HG02981 (cell line): ENCODE data around the gene ABHD8.
A peak's percentile ranks its signal among the peaks of the same experiment; 100 is the strongest.

ENCODE experiments used
- ATAC-seq: cut with Tn5 transposase; IDR thresholded peaks from one replicate; pipeline ENCODE4 v1.9.1; 2021; ENCODE audit warnings: mild to moderate bottlenecking, moderate library complexity; ENCODE audit not compliant: unreplicated experiment

The ABHD8 gene, protein sequence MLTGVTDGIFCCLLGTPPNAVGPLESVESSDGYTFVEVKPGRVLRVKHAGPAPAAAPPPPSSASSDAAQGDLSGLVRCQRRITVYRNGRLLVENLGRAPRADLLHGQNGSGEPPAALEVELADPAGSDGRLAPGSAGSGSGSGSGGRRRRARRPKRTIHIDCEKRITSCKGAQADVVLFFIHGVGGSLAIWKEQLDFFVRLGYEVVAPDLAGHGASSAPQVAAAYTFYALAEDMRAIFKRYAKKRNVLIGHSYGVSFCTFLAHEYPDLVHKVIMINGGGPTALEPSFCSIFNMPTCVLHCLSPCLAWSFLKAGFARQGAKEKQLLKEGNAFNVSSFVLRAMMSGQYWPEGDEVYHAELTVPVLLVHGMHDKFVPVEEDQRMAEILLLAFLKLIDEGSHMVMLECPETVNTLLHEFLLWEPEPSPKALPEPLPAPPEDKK

DNA sequence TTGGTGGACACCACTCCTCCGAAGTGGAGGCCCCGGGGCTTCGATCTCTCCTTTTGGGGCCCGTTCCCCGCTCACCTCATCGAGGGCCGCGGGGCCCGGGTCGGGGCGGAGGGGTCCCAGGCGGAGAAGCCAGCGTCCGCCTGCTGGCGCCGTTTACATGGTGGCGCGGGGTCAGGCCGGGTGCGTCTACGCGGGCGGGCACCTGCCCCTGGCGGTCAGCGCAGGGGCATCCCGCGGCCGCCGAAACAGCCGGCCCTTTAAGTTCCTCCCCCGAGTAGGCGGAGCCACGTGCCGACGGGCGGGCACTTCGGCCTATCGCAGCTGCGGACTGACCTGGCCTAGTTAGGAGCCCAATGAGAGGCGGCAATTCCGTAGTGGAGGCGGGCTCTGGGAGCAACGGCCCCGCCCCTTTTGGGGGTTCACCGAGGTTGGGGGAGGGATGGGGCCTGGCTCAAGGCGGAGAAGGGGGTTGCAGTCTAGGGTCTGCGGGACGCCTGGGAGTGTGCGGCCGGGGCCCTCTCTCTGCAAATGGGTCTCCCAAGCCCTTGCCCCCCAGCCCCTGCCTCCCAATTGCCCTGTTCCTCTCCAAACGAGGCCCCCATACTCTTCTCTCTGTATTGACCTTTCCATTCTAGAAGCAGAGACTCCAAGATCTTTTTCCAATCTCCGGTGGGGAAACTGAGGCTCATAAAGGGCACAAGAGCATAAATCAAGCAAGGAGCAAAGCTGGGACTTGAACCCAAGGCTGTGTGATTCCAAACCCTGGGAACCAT lies at the start of gene ABHD8:
Gene ABHD8 (minus strand): TSS at position 259 of the 773 bp plus-strand sequence. CDS start 1,809 bp downstream, outside the sequence.
- peak; percentile 51 for ATAC-seq

DNA sequence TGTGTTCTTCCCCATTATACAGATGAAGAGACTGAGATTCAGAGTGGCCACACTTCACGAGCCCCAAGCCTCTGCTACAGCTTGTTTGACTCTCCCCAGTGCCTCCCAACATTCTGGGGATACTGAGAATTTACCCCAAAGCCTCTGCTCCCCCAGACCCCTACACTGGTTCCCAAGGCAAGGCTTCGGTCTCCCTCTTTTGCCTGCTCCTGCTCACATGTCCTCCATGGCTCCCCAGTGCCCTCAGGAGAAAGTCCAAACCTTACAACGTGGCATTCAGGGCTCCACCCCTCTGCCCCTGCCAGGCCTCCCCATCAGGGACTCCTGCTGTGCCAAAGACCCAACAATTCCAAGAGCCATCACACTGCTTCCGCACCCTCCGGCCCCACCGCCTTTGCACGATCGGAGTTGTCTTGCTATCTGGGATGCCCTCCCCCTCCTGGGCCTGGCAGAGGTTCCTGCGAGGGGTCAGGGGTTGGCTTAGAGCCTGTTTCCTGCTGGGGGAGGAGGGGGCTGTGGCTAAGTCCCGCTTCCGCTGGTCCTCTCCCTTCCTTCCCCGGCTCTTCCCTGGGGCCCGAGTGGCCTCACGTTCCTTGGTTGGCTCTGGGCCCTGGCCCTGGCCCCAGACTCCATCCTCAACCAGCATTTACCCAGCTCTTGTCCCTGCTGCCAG lies 49.5 kb upstream of the ABHD8 start:
- ATAC-seq = no peak

DNA sequence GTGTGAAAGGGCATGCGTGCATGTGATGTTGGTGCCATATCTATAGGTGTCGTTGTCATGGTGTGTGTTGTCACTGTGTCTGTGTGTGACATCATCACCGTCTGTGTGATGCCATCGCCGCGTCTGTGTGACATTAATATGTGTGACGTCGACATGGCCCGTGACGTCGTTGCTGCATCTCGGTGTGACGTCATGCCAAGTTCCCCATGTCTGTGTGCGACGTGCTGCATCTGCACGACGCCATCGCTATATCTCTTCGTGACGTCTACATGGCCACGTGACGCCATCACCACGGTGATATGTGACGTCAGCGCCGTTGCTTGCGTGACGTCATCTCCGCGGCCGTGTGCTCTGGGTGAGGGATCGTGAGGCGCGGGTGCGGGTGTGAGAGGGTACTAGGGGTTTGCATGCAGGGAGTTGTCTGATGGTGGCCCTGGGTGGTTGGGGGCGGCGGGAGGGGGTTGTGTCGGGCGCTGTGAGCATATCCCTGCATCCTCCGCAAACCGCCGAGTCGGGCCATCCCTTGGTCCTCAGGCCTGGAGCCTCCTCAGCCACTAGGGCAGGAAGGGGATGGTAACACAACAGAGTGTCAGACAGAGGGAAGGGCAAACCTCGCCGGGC lies 48.7 kb upstream of the ABHD8 start:
- no peak for ATAC-seq

DNA sequence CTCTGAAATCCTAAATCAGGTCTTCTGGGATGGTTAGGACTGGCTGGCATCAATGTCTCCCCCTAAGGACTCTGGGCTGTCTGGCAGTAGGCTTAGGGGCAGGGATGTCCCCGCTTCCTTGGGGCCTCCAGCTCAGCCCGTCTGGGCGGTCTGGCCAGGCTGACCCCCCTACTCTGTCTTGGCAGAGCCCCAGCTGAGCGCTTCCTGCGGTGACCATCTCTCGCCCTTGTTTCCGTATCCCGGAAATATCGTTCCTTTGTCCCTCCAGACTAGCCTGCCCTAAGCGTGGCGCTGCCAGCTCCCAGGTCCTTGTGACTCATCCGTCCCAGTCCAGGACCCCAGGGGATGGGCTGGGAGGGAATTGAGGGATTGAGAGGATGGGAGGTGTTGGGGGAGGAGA lies 45.5 kb upstream of the ABHD8 start:
- no peak for ATAC-seq

DNA sequence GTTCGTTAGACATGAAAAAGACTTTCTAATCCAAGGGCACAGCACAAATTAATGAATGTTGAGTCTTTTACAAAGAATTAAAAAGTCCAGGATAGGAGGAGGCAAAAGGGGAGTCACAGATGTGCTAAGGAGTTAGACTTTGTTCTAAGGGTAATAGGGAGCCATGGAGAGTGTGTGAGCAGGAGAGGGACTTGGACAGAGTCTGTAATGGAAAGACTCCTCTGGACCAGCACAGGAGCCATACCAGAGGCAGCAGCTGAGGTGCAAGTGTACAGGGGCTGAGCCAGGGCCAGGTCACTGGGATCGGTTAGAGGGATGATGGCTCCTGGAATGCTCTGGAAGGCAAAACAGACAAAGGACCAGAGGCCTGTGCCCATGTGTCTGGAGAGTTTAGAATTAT lies 44.7 kb upstream of the ABHD8 start:
- no peak for ATAC-seq

DNA sequence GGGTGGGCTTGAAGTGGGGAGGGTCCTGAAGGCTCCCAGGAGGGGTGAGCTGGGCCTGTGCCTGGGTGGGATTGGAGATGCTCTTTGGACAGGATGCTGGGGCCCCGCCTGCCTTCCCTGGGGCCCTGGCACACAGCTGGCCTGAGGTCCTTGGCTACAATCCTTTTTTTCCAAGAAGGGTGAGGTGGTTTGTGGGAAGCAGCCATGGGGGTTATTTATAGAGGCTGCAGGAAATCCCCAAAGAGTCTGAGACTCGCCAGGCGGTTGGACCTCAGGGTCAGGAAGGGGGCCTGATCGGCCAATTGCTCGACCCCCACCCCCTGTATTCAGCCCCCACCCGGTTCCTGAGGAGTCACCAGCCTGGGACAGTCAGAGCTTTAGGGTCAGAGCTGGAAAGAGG lies 44.1 kb upstream of the ABHD8 start:
- ATAC-seq = no peak

DNA sequence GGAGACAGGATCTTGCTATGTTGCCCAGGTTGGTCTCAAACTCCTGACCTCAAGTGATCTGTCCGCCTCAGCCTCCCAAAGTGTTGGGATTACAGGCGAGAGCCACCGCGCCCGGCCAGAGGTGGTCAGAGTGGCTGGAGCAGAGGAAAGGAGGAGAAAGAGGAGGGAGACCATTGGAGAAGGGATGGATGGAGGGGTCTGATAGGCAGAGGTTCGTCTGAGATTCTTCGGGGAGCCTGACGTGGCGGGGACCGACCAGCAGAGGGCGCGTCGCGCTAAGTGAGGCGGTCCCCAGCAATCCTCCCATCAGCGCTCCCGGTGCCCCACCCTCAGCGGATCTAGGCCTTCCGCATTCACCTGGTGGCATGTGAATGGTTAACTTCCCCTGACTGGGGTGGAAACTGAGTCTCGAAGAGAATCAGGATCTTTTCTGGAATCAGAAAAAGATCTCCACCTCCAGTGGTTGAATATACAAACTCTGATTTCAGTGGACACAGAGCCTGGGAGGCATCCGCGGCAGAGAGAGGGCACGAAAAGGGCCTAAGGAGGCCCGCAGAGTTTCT lies 43.0 kb upstream of the ABHD8 start:
- no peak for ATAC-seq

DNA sequence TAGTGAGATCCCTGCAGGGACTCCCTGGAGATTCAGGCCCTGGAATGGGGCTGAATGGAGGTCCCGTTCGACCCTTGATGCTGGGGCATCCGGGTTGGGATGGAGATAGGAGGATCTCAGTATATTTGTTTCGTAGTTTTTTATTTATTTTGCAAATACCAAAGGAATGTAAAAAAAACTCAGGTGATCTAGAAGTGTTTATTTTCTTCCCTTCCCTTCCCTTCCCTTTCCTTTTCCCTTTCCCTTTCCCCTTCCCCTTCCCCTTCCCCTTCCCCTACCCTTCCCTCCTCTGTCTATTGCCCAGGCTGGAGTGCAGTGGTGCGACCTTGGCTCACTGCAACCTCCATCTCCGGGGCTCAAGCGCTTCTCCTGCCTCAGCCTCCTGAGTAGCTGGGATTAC lies 38.6 kb upstream of the ABHD8 start:
- no peak for ATAC-seq

DNA sequence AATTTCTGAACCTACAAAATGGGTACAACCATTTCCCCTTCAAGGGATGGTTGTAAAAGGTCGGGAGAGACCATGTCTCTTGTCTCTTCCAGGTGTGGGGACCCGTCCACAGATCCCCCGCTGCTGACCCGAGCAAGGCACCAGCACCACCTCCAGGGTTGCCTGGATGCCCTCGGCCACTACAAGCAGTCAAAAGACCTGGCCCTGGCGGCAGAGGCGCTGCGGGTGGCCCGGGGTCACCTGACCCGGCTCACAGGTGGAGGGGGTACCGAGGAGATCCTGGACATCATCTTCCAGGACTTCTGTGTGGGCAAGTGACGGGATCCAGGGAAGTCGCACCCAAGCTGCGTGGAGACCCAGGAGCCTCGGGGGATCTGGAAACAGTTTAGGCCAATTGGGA lies 38.2 kb upstream of the ABHD8 start:
- no peak for ATAC-seq

DNA sequence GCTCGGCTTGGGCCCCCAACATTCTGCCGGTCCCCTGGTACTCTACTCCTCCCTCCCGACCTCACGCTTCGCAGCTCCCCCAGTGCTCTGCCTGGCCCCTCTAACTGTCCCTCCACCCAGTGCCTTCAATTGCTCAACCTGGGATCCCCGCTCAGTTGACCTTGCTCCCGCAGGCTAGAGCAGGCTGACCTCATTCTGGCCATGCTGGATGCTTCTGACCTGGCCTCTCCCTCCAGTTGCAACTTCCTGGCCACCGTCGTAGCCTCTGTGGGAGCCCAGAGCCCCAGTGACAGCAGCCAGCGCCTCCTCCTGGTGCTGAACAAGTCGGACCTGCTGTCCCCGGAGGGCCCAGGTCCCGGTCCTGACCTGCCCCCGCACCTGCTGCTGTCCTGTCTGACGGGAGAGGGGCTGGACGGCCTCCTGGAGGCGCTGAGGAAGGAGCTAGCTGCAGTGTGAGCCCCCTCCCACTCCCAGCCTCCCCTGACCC lies 37.7 kb upstream of the ABHD8 start:
- no peak for ATAC-seq

DNA sequence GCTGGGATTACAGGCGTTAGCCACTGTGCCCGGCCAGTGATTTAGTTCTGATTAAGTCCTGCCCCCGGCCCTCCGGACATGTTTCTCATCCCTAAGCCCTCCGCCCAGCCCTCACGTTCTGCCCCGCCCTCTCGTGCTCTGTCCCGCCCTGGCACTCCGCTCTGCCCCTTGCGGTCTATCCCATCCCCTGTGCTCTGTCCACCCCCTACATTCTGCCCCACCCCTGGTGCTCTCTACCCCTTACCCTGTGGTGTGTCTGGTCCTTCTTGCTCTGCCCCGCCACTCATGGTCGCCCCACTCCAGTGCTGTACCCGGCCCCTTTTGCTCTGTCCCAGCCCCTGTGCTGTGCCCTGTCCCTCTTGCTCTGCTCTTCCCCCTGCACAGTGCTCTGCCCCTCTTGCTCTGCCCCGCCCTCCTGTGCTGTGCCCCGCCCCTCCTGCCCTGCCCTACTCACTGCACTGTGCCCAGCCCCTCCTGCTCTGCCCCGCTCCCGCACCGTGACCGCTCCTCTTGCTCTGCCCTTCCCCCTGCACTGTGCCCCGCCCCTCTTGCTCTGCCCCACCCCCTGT lies 37.2 kb upstream of the ABHD8 start:
- no peak for ATAC-seq

DNA sequence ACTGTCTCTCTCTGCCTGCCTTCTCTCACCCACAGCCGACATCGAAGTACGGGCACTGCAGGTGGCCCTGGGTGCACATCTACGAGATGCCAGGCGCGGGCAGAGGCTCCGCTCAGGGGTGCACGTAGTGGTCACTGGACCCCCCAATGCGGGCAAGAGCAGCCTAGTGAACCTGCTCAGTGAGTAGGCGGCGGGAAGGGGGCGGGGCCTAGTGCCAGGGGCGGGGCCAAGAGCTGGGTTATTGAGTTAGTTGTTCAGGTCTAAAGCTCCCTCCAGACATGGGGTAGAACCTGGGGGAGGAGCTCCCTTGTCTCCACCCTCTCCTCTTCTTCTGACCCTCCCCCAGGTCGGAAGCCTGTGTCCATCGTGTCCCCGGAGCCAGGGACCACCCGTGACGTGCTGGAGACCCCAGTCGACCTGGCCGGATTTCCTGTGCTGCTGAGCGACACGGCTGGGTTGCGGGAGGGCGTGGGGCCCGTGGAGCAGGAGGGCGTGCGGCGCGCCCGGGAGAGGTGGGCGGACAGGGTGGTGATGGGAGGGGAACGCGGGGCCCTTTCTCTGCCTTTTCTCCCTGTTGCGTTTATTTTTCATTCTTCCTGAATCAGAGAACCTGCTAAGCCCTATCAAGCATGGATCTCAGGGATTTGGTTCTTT lies 36.0 kb upstream of the ABHD8 start:
- no peak for ATAC-seq

DNA sequence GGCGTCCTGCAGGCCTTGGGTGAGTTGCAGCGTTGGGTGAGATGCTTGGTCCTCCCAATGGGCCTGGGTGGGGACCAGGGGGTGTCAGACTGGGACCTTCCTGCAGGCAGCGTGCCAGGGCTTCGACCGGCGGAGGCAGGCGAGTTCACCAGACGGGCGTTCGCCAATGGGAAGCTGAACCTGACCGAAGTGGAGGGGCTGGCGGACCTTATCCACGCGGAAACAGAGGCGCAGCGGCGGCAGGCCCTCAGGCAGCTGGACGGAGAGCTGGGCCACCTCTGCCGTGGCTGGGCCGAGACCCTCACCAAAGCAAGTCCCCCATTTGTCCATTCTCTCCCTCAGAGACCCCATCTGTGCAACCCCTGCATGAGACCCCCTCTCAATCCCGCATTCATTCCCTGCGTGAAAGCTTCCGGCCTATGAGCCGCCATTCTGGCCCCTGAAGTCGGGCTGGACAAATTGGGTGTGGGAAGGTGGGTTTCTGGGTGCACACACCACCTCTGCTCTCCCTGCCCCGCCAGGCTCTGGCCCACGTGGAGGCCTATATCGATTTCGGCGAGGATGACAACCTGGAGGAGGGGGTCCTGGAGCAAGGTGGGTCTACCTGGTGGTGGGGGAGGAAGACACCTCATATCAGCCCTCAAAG lies 35.3 kb upstream of the ABHD8 start:
- ATAC-seq = no peak

DNA sequence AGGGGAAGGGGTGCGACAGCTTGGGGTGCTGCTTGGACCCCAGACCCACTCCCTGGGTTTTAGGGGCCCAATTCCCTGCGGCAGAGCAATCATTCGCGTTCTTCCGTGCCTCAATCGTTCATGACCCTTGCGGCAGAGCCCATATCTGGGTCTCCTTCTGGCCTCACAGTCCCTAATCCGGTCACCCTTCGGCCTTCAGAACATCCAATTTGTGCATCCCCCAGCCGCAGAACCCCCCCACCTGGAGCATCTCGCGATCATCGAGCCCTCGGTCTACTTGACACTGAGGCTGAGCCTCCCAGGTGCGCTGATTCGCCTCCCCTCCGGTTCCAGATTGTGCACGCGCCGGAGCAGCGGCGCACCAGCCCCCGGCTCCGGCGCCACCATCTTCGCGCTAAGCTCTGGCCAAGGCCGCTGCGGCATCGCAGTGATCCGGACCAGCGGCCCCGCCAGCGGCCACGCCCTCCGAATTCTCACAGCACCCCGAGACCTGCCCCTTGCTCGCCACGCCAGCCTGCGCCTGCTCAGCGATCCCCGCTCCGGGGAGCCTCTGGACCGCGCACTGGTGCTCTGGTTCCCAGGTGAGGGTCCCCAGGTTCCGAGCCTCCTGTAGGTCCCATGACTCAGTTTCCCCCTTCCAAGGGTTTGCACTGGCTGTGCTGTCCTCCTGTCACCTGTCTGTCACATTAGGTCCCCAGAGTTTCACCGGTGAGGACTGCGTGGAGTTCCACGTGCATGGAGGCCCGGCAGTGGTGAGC lies 34.6 kb upstream of the ABHD8 start:
- ATAC-seq = no peak

DNA sequence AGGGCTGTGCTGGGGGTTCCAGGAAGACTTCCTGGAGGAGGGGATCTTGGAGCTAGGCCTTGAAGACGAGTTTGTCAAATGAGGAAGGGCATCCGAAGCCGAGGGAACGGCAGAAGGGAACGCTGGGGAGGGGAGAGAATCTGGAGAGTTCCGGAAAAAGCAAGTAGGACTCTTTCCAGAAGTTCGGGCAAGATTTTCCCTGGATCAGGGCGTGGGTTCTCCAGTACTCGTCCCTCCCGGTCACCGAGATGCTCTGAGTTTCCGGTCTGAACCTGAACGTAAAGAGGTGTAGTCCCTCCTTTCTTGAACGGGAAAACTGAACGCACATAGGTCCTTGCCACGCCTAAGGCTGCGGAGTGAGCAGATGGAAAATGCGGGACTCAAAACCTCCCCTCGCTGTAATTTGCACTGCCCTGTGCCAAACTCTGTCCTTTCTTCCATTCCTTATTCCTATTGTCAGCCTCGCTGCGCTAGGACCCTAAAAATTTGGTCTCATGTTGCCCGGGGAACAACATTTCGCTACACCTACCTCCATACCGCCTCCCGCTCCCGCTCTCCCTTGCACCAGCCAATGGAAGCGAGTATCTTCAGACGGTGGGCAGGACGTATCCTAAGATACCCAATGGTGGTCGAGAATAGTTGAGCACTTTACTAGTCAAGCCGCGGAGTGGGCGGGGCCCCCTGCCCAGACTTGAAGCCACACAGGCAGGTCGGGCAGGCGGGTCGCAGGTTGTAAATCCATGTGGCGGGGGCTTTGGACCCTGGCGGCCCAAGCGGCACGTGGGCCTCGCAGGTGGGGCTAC lies 33.8 kb upstream of the ABHD8 start, which contains the start of gene GTPBP3:
Gene GTPBP3 (plus strand): TSS at position 682 of the 803 bp plus-strand sequence. CDS start 59 bp downstream, at position 741.
- peak; percentile 78 for ATAC-seq

DNA sequence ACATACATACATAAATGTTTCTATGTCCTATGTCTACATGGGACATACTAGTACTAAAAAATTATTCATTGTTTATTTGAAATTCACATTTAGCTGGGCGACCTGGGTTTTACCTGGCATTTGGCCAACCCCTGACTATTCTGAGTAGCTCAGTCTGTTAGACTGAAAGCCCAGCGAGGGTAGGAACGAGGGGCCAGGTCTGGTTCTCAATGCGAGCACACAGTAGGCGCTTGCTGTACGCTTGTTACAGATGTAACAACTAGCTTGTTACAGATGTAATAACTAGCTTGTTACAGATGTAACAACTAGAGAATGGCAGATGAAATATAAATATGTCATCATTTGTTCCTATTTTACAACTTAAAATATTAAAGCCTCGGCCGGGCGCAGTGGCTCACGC lies 32.4 kb upstream of the ABHD8 start:
- no peak for ATAC-seq
